CD4-positive, alpha-beta memory T cell (primary cell): ENCODE data around the gene NDUFB1. TPM values are rescaled to one million over a fixed set of nuclear protein-coding genes. Genes with fewer than 3 reads are reported as not detected.

Experiments used
- CTCF ChIA-PET: fragments of 350-600 bp; sonication (Branson Sonifier 250); formaldehyde crosslinking; loops from one replicate; lab custom pipeline; 2021; ENCODE audit warnings: inconsistent platforms; ENCODE audit not compliant: partially characterized antibody; lab: Charles Lee
- POLR2A ChIA-PET: fragments of 350-600 bp; sonication (Branson Sonifier 250); formaldehyde crosslinking; loops from one replicate; lab custom pipeline; 2021; ENCODE audit not compliant: partially characterized antibody; lab: Charles Lee
- DNase-seq, 5 donors: peaks; one replicate each; pipeline versions ENCODE4 v3.0.0 to v3.0.0-alpha.2; 2020 to 2022; ENCODE audit warnings: mixed read lengths in 1 of 5
- H3K27ac ChIP-seq: one replicate; pipeline ENCODE4 v1.7.0; 2013; ENCODE audit warnings: low read depth, low read length
- H3K27me3 ChIP-seq: 2 replicates; pipeline ENCODE4 v1.7.0; 2013; ENCODE audit warnings: mild to moderate bottlenecking, low read length, moderate library complexity; ENCODE audit not compliant: insufficient read depth
- H3K36me3 ChIP-seq: 2 replicates; pipeline ENCODE4 v1.7.0; 2013; ENCODE audit warnings: mild to moderate bottlenecking, low read length, moderate library complexity; ENCODE audit not compliant: insufficient read depth
- H3K4me1 ChIP-seq: 2 replicates; pipeline ENCODE4 v1.7.0; 2013; ENCODE audit warnings: mild to moderate bottlenecking, low read length, moderate library complexity; ENCODE audit not compliant: insufficient read depth
- H3K4me3 ChIP-seq, 2 donors: one replicate each; pipeline ENCODE4 v1.7.0; 2013; ENCODE audit warnings: low read length in 2 of 2, mild to moderate bottlenecking in 1 of 2
- H3K9me3 ChIP-seq, 2 donors: one replicate each; pipeline ENCODE4 v1.7.0; 2013; ENCODE audit warnings: low read length in 2 of 2, control low read depth in 1 of 2; ENCODE audit not compliant: control insufficient read depth in 1 of 2
- H3K27ac Mint-ChIP-seq, 7 donors: one replicate each; pipeline ENCODE4 v1.8.0; 2020 to 2021; ENCODE audit warnings: mixed read lengths in 7 of 7, mild to moderate bottlenecking in 6 of 7, inconsistent platforms in 3 of 7, moderate library complexity in 3 of 7
- H3K27me3 Mint-ChIP-seq, 2 donors: one replicate each; pipeline ENCODE4 v1.8.0; 2020 to 2021; ENCODE audit warnings: mixed read lengths in 2 of 2
- H3K36me3 Mint-ChIP-seq, 2 donors: one replicate each; pipeline ENCODE4 v1.8.0; 2020 to 2021; ENCODE audit warnings: mixed read lengths in 2 of 2, inconsistent platforms in 1 of 2, mild to moderate bottlenecking in 1 of 2
- H3K4me1 Mint-ChIP-seq, 4 donors: one replicate each; pipeline ENCODE4 v1.8.0; 2020 to 2021; ENCODE audit warnings: mixed read lengths in 4 of 4, mild to moderate bottlenecking in 1 of 4
- H3K4me3 Mint-ChIP-seq, 8 donors: one replicate each; pipeline ENCODE4 v1.8.0; 2020 to 2021; ENCODE audit warnings: mixed read lengths in 8 of 8, mild to moderate bottlenecking in 7 of 8, moderate library complexity in 6 of 8, inconsistent platforms in 3 of 8
- H3K9me3 Mint-ChIP-seq, 8 donors: one replicate each; pipeline ENCODE4 v1.8.0; 2020 to 2021; ENCODE audit warnings: mixed read lengths in 8 of 8, mild to moderate bottlenecking in 5 of 8, inconsistent platforms in 3 of 8, moderate library complexity in 1 of 8
- intact Hi-C: fragments of 100-400 bp; cut with micrococcal nuclease; formaldehyde crosslinking; loops from one replicate; pipeline ENCODE4 v1.15.1; 2023
- polyA plus RNA-seq, 2 donors: library from polyadenylated mRNA; unstranded; fragments of 300-500 nt; fragmentation: Illumina TruSeq; gene quantifications; one replicate each; pipeline ENCODE4 v1.2.3, GENCODE V29; 2021
- total RNA-seq, 2 experiments: library from RNA; stranded (reverse); gene quantifications; one replicate each; pipeline ENCODE4 v1.2.3, GENCODE V29; 2021

Gene NDUFB1
- total and polyA plus RNA-seq, 4 experiments from 2014 or later: 94.6 to 310 (median 194) TPM

- Mint-ChIP-seq H3K27ac (peak overlapping the region; percentile 86 to 97 (median 97)), H3K27me3 (no peaks in the 10 kb centered on the region), H3K36me3 (peaks cover 0 to 5% of the 10 kb centered on the region in 2 donors), H3K9me3 (peaks cover 0 to 2% (median 0%) of the 10 kb centered on the region in 8 donors), H3K4me1 (peaks cover 32 to 62% (median 45%) of the 10 kb centered on the region in 4 donors), H3K4me3 (peak overlapping the region; percentile 94 to 100 (median 99))
- no peaks in the 10 kb centered on the region for H3K9me3 ChIP-seq
- H3K4me1 ChIP-seq: peaks cover 60% of the 10 kb centered on the region
- peak overlapping the region; percentile 73 for H3K27ac ChIP-seq
- H3K4me3 ChIP-seq: peak overlapping the region; percentile 80 to 98
- intact Hi-C loops: loop anchor here (5.0 kb wide), 2 partner anchors 687 to 1773 kb away; partner anchors contain the start of genes GOLGA5 and NRDE2
- POLR2A ChIA-PET: interaction anchor here (0.5 to 4.3 kb wide), 8 partner anchors 12 to 999 kb away, joined by 3 to 125 read pairs (median 6); partner anchors contain the start of genes CPSF2, NDUFB1, PPP4R3A and TC2N
- no peak for DNase-seq
- H3K27me3 ChIP-seq: no peaks in the 10 kb centered on the region
- H3K36me3 ChIP-seq: no peaks in the 10 kb centered on the region
- CTCF ChIA-PET: interaction anchor here (1.1 to 4.6 kb wide), 7 partner anchors 10 to 129 kb away, joined by 3 to 167 read pairs (median 5); partner anchors contain the start of genes CPSF2, NDUFB1 and TRIP11
These were observed 16.2 kb downstream of the NDUFB1 start for GRCh38 chr14:92105073-92105892.

GRCh38 chr14:92103363-92103989 is 18.0 kb downstream of the NDUFB1 start:
- Mint-ChIP-seq H3K27me3 (no peaks in the 10 kb centered on the region), H3K4me1 (peaks cover 31 to 68% (median 52%) of the 10 kb centered on the region in 4 donors), H3K36me3 (peaks cover 0 to 5% of the 10 kb centered on the region in 2 donors), H3K27ac (peak overlapping the region in 1 of 7 donors; percentile 68), H3K4me3 (peak overlapping the region in 2 of 8 donors; percentile 46 to 59), H3K9me3 (no peaks in the 10 kb centered on the region)
- H3K36me3 ChIP-seq: no peaks in the 10 kb centered on the region
- ChIA-PET POLR2A (no interaction called here), CTCF (no interaction called here)
- no peaks in the 10 kb centered on the region for H3K27me3 ChIP-seq
- no peak for DNase-seq
- H3K4me3 ChIP-seq: no peak overlapping the region
- H3K9me3 ChIP-seq: no peaks in the 10 kb centered on the region
- intact Hi-C loops: no loop called here
- H3K27ac ChIP-seq: no peak overlapping the region
- peaks cover 55% of the 10 kb centered on the region for H3K4me1 ChIP-seq

GRCh38 chr14:92099802-92100201 is 21.7 kb downstream of the NDUFB1 start:
- Histone ChIP-seq H3K36me3 (peaks cover 1% of the 10 kb centered on the region), H3K27ac (no peak overlapping the region), H3K4me3 (no peak overlapping the region), H3K4me1 (peaks cover 29% of the 10 kb centered on the region), H3K9me3 (no peaks in the 10 kb centered on the region), H3K27me3 (no peaks in the 10 kb centered on the region)
- POLR2A ChIA-PET: interaction anchor here (0.6 to 2.0 kb wide), 3 partner anchors 22 to 94 kb away, joined by 3 to 11 read pairs (median 4); partner anchors contain the start of genes CPSF2, NDUFB1 and TRIP11
- no peaks in the 10 kb centered on the region for H3K9me3 Mint-ChIP-seq
- intact Hi-C loops: no loop called here
- CTCF ChIA-PET: no interaction called here
- no peaks in the 10 kb centered on the region for H3K27me3 Mint-ChIP-seq
- H3K27ac Mint-ChIP-seq: peak overlapping the region in 1 of 7 donors; percentile 9
- H3K36me3 Mint-ChIP-seq: peaks cover 7 to 8% of the 10 kb centered on the region in 2 donors
- DNase-seq: no peak
- H3K4me3 Mint-ChIP-seq: no peak overlapping the region
- peaks cover 18 to 44% (median 30%) of the 10 kb centered on the region in 4 donors for H3K4me1 Mint-ChIP-seq

GRCh38 chr14:92093320-92093719 is 28.2 kb downstream of the NDUFB1 start:
- intact Hi-C loops: no loop called here

GRCh38 chr14:92088494-92088893 is 33.0 kb downstream of the NDUFB1 start:
- no peaks in the 10 kb centered on the region for H3K27me3 ChIP-seq
- Mint-ChIP-seq H3K27ac (no peak overlapping the region), H3K27me3 (no peaks in the 10 kb centered on the region), H3K9me3 (no peaks in the 10 kb centered on the region), H3K36me3 (peaks cover 40 to 44% of the 10 kb centered on the region in 2 donors), H3K4me1 (peaks cover 0 to 2% (median 1%) of the 10 kb centered on the region in 4 donors), H3K4me3 (no peak overlapping the region)
- no peaks in the 10 kb centered on the region for H3K9me3 ChIP-seq
- CTCF ChIA-PET: no interaction called here
- intact Hi-C loops: no loop called here
- H3K4me1 ChIP-seq: no peaks in the 10 kb centered on the region
- peaks cover 7% of the 10 kb centered on the region for H3K36me3 ChIP-seq
- no peak for DNase-seq
- no peak overlapping the region for H3K27ac ChIP-seq
- POLR2A ChIA-PET: no interaction called here
- H3K4me3 ChIP-seq: no peak overlapping the region

More at GRCh38 chr14:92093320-92093719, 28.2 kb downstream of the NDUFB1 start:
- ChIA-PET CTCF (interaction anchor here (1.9 kb wide), 1 partner anchor 13 kb away, joined by 4 read pairs; the partner anchor contains the start of gene ATXN3), POLR2A (interaction anchor here (0.7 kb wide), 1 partner anchor 1142 kb away, joined by 4 read pairs; no protein-coding TSS in a partner anchor)
- Histone ChIP-seq H3K4me3 (no peak overlapping the region), H3K9me3 (no peaks in the 10 kb centered on the region), H3K4me1 (no peaks in the 10 kb centered on the region), H3K27me3 (no peaks in the 10 kb centered on the region), H3K36me3 (peaks cover 10% of the 10 kb centered on the region), H3K27ac (no peak overlapping the region)
- no peaks in the 10 kb centered on the region for H3K9me3 Mint-ChIP-seq
- H3K36me3 Mint-ChIP-seq: peaks cover 23 to 31% of the 10 kb centered on the region in 2 donors
- peak overlapping the region in 1 of 7 donors; percentile 69 for H3K27ac Mint-ChIP-seq
- no peak overlapping the region for H3K4me3 Mint-ChIP-seq
- peaks cover 0 to 2% (median 0%) of the 10 kb centered on the region in 4 donors for H3K4me1 Mint-ChIP-seq
- DNase-seq: no peak
- no peaks in the 10 kb centered on the region for H3K27me3 Mint-ChIP-seq

GRCh38 chr14:92074555-92074954 is 47.0 kb downstream of the NDUFB1 start:
- Histone ChIP-seq H3K4me3 (no peak overlapping the region), H3K36me3 (peaks cover 11% of the 10 kb centered on the region), H3K4me1 (no peaks in the 10 kb centered on the region), H3K27me3 (no peaks in the 10 kb centered on the region), H3K27ac (no peak overlapping the region), H3K9me3 (no peaks in the 10 kb centered on the region)
- peaks cover 30 to 39% of the 10 kb centered on the region in 2 donors for H3K36me3 Mint-ChIP-seq
- H3K27me3 Mint-ChIP-seq: no peaks in the 10 kb centered on the region
- POLR2A ChIA-PET: no interaction called here
- H3K9me3 Mint-ChIP-seq: no peaks in the 10 kb centered on the region
- intact Hi-C loops: no loop called here
- DNase-seq: no peak
- peak overlapping the region in 1 of 7 donors; percentile 48 for H3K27ac Mint-ChIP-seq
- no peaks in the 10 kb centered on the region for H3K4me1 Mint-ChIP-seq
- no peak overlapping the region for H3K4me3 Mint-ChIP-seq
- CTCF ChIA-PET: no interaction called here
